Common myeloid progenitor, CD34-positive (primary cell): ENCODE results near the gene DUSP6.

Source experiments
- CTCF ChIA-PET: fragments of 350-600 bp; sonication (Branson Sonifier 250); formaldehyde crosslinking; loops from one replicate; lab custom pipeline; 2021; ENCODE audit warnings: antibody characterized with exemption; lab: Charles Lee
- POLR2A ChIA-PET: fragments of 350-600 bp; sonication (Branson Sonifier 250); formaldehyde crosslinking; loops from one replicate; lab custom pipeline; 2021; ENCODE audit warnings: antibody characterized with exemption; lab: Charles Lee
- DNase-seq, 3 donors: peaks; one replicate each; pipeline versions ENCODE4 v3.0.0 to v3.0.0-alpha.2; 2013
- H3K27ac ChIP-seq, 2 experiments: 1 replicate in 1 of 2; 2 replicates in 1 of 2; pipeline ENCODE4 v1.7.0; 2013; ENCODE audit warnings: inconsistent platforms in 2 of 2, low read length in 2 of 2, mild to moderate bottlenecking in 2 of 2, low read depth in 1 of 2, moderate library complexity in 1 of 2; ENCODE audit not compliant: severe bottlenecking in 2 of 2, insufficient read depth in 1 of 2, poor library complexity in 1 of 2
- H3K27me3 ChIP-seq, 5 experiments: replicated peaks in 2 of 5; 1 replicate in 3 of 5; 2 replicates in 2 of 5; pipeline versions ENCODE4 v1.6.1 to v1.7.0; 2013; ENCODE audit warnings: low read length in 4 of 5, mild to moderate bottlenecking in 2 of 5, moderate library complexity in 2 of 5, inconsistent platforms in 1 of 5; ENCODE audit not compliant: insufficient read depth in 5 of 5, control insufficient read depth in 4 of 5
- H3K36me3 ChIP-seq, 4 experiments: 1 replicate in 2 of 4; 2 replicates in 2 of 4; pipeline versions ENCODE4 v1.6.1 to v1.7.0; 2013; ENCODE audit warnings: low read length in 3 of 4, control low read depth in 1 of 4, mild to moderate bottlenecking in 1 of 4; ENCODE audit not compliant: control insufficient read depth in 4 of 4, insufficient read depth in 4 of 4
- H3K4me1 ChIP-seq, 4 experiments: 1 replicate in 3 of 4; 2 replicates in 1 of 4; pipeline versions ENCODE4 v1.6.1 to v1.7.1; 2013; ENCODE audit warnings: low read length in 3 of 4, mild to moderate bottlenecking in 3 of 4, control low read depth in 1 of 4, inconsistent platforms in 1 of 4, moderate library complexity in 1 of 4; ENCODE audit not compliant: control insufficient read depth in 4 of 4, insufficient read depth in 4 of 4; ENCODE audit errors: control extremely low read depth in 1 of 4
- H3K4me3 ChIP-seq, 7 experiments: 1 replicate in 4 of 7; 2 replicates in 3 of 7; pipeline versions ENCODE4 v1.5.1 to v1.7.0; 2013; ENCODE audit warnings: mild to moderate bottlenecking in 7 of 7, low read length in 6 of 7, moderate library complexity in 6 of 7, inconsistent platforms in 2 of 7, low read depth in 2 of 7, control low read depth in 1 of 7; ENCODE audit not compliant: insufficient read depth in 4 of 7, control insufficient read depth in 1 of 7; ENCODE audit errors: extremely low read depth in 1 of 7
- H3K9me3 ChIP-seq, 5 experiments: 1 replicate in 4 of 5; 2 replicates in 1 of 5; pipeline versions ENCODE4 v1.6.1 to v1.7.1; 2013; ENCODE audit warnings: low read length in 4 of 5, mild to moderate bottlenecking in 2 of 5, inconsistent platforms in 1 of 5, low read depth in 1 of 5, moderate library complexity in 1 of 5; ENCODE audit not compliant: control insufficient read depth in 4 of 5, insufficient read depth in 2 of 5; ENCODE audit errors: control extremely low read depth in 1 of 5
- WGBS: methylation state at CpG from one replicate; pipeline ENCODE4 v1.1.5; 2013; ENCODE audit not compliant: insufficient coverage; 5-methylcytosine and 5-hydroxymethylcytosine counted together

DUSP6 gene

GRCh38 chr12:89333564-89334252 lies 18.6 kb downstream of the DUSP6 start:
- POLR2A ChIA-PET = no interaction called here

DNA sequence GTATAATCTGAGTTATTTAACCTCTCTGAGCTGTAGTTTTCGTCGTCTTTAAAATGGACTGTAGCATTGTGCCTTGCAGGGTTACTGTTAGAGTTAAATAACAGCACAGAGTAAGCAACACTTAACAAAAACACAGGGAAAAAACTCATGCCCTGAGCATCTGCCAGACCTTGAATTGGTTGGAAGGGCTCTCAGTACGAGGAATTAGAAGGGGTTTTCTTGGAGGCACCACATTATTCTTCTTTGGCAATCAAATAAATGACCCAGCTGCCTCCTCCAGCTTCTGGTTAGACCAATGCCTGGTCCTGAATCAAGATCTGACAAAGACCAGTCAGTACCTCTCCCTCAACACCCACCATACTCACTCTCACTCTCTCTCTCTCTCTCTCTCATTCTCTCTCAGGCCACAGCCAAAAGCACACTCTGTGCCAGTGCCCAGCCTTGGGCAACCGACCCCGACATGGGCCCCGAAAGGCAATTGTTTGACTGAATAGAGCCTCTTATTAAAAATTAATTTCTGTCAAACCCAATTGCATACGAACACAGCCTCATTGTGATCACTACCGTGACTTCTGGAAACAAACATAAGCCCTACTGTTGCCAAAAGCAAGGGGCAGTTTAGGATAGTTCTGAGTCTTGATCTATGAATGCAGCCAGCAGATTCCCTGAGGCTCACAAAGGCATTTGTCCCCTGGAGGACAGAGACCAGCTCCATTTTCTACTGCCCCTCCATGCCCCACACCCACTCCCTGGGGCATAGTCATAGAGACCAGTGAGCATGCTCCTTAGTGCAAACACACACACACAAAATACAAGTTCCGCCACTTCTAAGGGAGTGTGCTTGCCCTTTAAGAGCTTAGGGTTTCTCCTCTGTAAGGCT lies 23.9 kb downstream of the DUSP6 start:
- H3K4me3 ChIP-seq = no peak overlapping the region

More at GRCh38 chr12:89333564-89334252, 18.6 kb downstream of the DUSP6 start:
- peak overlapping the region in 5 of 7 experiments; percentile 27 to 72 (median 35) for H3K4me3 ChIP-seq
- H3K9me3 ChIP-seq = peaks cover 0 to 8% (median 4%) of the 10 kb centered on the region in 5 experiments
- peak overlapping the region in 1 of 2 experiments; percentile 11 for H3K27ac ChIP-seq
- 28% methylated on average over 3 of the region's 4 CpGs for WGBS
- CTCF ChIA-PET = interaction anchor here (0.6 to 1.7 kb wide), 3 partner anchors 19 to 1174 kb away, joined by 3 read pairs; no protein-coding TSS in a partner anchor
- peaks cover 7 to 13% (median 10%) of the 10 kb centered on the region in 4 experiments for H3K4me1 ChIP-seq
- peak; percentile 77 to 94 (median 90) for DNase-seq
- H3K27me3 ChIP-seq = no peaks in the 10 kb centered on the region
- H3K36me3 ChIP-seq = no peaks in the 10 kb centered on the region

DNA sequence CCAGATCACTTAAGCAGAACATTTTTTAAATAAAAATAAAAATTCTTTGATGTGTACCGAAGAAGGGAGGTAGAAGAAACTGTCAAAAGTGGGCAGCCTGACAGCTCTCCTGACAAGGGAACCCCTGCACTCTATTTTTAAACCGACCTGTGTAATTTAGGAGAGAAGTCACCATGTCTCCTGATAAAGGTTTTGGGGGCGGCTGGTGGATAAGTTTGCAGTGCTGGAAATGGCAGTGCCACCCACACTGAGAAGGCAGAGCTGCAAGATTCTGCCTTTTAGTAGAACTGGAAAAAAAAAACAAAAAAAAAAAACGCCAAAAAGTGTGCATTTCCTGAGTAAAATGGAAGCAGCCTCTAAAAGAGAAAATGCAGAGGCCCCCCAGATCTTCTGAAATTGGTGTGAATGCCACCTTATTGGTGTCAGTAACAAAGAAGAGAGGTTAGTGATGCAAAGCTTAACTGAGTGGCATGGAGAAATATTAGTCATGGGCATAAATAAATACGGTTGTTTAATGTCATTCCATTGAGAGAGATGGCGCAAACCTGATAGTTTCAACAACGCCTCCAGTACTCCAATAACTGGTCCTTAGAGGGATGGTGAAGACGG lies 24.7 kb downstream of the DUSP6 start:
- peaks cover 0 to 8% (median 4%) of the 10 kb centered on the region in 5 experiments for H3K9me3 ChIP-seq
- no peaks in the 10 kb centered on the region for H3K27me3 ChIP-seq
- no peaks in the 10 kb centered on the region for H3K36me3 ChIP-seq
- 20% methylated on average over 2 of the region's 8 CpGs for WGBS
- ChIA-PET CTCF (no interaction called here), POLR2A (no interaction called here)
- no peak overlapping the region for H3K27ac ChIP-seq
- peaks cover 0 to 15% (median 8%) of the 10 kb centered on the region in 4 experiments for H3K4me1 ChIP-seq
- DNase-seq = no peak
- H3K4me3 ChIP-seq = no peak overlapping the region

More for the DNA sequence above, 23.9 kb downstream of the DUSP6 start:
- Histone ChIP-seq H3K27me3 (no peaks in the 10 kb centered on the region), H3K4me1 (peaks cover 1 to 16% (median 12%) of the 10 kb centered on the region in 4 experiments), H3K27ac (no peak overlapping the region), H3K9me3 (peaks cover 0 to 8% (median 4%) of the 10 kb centered on the region in 5 experiments), H3K36me3 (no peaks in the 10 kb centered on the region)
- DNase-seq = no peak
- ChIA-PET POLR2A (no interaction called here), CTCF (interaction anchor here (1.1 to 1.7 kb wide), 2 partner anchors 11 to 18 kb away, joined by 3 to 5 read pairs; no protein-coding TSS in a partner anchor)
- 100% methylated on average over 5 of the region's 9 CpGs for WGBS

DNA sequence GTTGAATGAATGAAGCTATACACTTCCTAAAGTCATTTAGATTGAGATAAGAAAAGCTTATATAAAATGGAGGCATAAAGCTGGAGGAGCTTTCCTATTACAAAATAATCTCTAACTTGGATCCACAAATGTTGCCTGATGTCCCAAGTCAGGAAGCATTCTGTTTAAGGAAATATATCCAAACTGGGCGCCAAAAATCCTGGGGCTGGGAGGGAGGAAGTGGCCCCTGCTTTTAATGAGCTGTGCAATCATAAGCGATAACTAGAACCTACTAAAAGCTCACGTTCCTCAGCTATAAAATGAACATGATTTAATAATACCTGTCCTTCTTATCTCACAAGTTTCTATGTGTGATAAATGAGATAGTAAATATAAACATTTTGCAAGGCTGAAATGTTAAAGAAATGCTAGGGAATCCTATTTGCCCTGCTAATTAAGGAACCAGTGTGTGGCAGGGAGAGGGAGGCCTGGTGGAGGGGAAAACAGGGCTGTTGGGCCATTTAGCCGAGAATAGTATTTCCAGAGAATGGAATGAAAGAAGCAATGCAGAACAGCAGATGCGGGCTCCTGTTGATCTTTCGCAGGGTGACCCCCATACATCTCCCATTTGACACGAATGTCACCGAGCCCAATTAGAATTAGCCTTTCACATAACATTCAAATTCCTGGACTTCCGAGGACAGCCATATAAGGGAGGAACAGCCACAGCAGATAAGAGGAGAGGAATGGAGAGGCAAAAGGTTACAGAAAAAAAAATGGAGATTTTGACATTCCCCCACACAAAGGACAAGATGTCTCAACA lies 25.9 kb downstream of the DUSP6 start:
- WGBS = 100% methylated on average over 2 of the region's 9 CpGs
- POLR2A ChIA-PET = no interaction called here
- no peak for DNase-seq

DNA sequence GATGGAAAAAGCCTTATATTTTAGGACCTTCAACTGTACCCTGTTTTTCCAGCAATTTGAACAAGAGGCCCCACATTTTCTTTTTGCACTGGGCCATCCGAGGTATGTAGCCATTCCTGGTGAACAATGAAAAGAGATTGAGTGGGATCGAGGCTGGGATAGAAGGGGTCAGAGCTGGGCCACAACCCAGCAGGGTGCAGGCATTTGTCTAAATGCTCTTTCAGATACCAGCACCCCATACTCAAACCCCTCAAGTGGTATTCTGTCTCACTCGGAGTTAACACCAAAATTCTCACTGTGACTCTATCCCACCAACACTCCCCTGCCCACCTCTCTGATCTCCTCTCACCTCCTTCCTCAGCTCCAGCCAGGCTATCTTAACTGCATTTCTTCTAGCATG lies 26.8 kb downstream of the DUSP6 start:
- ChIA-PET POLR2A (no interaction called here), CTCF (interaction anchor here (1.0 to 1.4 kb wide), 2 partner anchors 10 to 11 kb away, joined by 3 read pairs; no protein-coding TSS in a partner anchor)
- DNase-seq = no peak

More for the DNA sequence above, 25.9 kb downstream of the DUSP6 start:
- peaks cover 0 to 7% (median under 1%) of the 10 kb centered on the region in 5 experiments for H3K9me3 ChIP-seq
- CTCF ChIA-PET = interaction anchor here (0.9 to 1.4 kb wide), 3 partner anchors 10 to 12 kb away, joined by 3 read pairs; no protein-coding TSS in a partner anchor
- H3K27me3 ChIP-seq = no peaks in the 10 kb centered on the region
- H3K27ac ChIP-seq = no peak overlapping the region
- no peak overlapping the region for H3K4me3 ChIP-seq
- H3K36me3 ChIP-seq = no peaks in the 10 kb centered on the region
- H3K4me1 ChIP-seq = peaks cover 0 to 18% (median 8%) of the 10 kb centered on the region in 4 experiments

DNA sequence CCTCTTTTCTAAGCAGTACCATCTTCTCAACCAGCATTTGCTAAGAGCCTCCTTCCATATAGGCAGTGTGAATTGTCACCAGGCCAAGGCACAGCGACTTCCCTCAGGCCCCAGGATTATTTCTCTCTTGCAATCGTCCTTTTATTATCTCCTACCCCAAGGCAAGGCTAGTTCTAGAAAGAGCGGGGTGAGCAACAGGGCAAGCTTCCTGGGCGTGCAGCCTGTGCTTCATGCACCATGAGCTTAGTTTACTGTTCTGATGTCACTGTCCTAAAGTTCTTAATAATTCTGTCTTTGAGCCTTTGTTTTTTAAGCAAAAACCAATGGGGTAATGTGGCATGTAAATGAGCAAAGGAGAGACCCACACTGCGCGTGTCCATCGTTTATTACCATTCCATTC lies 27.9 kb downstream of the DUSP6 start:
- DNase-seq = no peak
- Histone ChIP-seq H3K27ac (no peak overlapping the region), H3K27me3 (no peaks in the 10 kb centered on the region), H3K4me1 (peaks cover 0 to 18% (median 8%) of the 10 kb centered on the region in 4 experiments), H3K9me3 (no peaks in the 10 kb centered on the region), H3K36me3 (no peaks in the 10 kb centered on the region), H3K4me3 (no peak overlapping the region)
- WGBS = 100% methylated on average over 2 of the region's 7 CpGs
- CTCF ChIA-PET = no interaction called here
- POLR2A ChIA-PET = no interaction called here

More for the DNA sequence above, 26.8 kb downstream of the DUSP6 start:
- H3K27me3 ChIP-seq = no peaks in the 10 kb centered on the region
- H3K4me1 ChIP-seq = peaks cover 0 to 18% (median 8%) of the 10 kb centered on the region in 4 experiments
- 100% methylated on average over 1 of the region's 3 CpGs for WGBS
- no peaks in the 10 kb centered on the region for H3K36me3 ChIP-seq
- no peak overlapping the region for H3K4me3 ChIP-seq
- no peak overlapping the region for H3K27ac ChIP-seq
- H3K9me3 ChIP-seq = peaks cover 0 to 1% (median 0%) of the 10 kb centered on the region in 5 experiments
